HG03378 (cell line): ENCODE results near the gene CFL1.
"Not testable (repeated sequence)": the region's sequence is repeated elsewhere in the genome, so short reads cannot be mapped to it uniquely, and the experiment has no call there.

Experiments used
- ATAC-seq: cut with Tn5 transposase; IDR thresholded peaks from one replicate; pipeline ENCODE4 v1.9.1; 2021; ENCODE audit warnings: mild to moderate bottlenecking, moderate library complexity; ENCODE audit not compliant: unreplicated experiment

The CFL1 gene

DNA sequence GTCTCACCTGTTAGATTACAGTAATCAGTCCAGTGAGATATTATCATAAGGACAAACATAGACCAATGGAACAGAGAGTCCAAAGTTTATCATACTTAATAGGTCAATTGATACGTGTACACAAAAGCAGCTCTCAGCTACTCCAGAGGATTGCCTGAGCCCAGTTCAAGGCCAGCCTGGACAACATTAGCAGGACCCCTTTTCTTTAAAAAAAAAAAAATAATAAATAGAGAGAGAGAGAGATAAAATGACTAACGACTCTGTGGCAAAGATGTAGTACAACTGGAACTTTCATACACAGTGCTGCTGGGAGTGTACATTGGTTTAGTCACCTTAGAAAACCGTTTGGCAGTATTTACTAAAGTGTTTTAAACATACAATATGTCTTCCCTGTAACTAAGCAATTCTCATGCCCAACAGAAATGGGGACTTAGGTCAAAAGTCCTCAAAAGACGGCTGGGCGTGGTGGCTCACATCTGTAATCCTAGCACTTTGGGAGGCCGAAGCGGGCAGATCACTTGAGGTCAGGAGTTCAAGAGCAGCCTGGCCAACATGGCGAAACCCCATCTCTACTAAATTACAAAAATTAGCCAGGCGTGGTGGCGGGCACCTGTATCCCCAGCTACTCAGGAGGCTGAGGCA is 13.6 kb downstream of the CFL1 start:
- ATAC-seq = no peak

DNA sequence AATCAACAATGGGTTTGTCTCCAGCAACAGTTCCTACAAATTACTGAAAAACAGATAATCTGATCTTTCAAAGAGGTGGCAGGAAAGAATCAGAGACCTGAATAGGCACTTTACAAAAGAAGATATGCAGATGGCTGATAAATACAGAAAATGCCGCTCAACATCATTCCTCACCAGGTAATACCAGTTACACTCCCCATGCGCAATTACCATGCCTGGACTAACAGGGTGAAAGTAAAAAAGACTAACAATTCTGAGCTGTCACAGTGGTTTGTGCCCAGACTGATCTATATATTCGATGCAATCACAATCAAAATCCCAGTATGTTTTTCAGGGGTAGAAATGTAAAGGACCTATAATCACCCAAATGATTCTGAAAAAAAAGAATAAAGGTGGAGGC is 14.2 kb downstream of the CFL1 start:
- no peak for ATAC-seq

DNA sequence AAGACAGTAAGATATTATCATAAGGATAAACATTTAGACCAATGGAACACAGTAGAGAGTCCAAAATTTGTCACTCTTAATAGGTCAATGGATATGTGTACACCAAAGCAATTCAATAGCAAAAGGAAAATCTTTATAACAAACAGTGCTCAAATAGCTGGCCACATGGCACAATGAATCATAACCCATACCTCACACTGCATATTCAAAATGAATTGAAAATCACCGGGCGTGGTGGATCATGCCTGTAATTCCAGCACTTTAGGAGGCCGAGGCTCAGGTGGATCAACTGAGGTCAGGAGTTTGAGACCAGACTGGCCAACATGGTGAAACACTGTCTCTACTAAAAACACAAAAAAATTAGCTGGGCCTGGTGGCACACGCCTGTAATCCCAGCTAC is 15.8 kb downstream of the CFL1 start:
- no peak for ATAC-seq

- ATAC-seq = no peak
These were observed 23.8 kb downstream of the CFL1 start for GRCh38 chr11:65834202-65834601.

DNA sequence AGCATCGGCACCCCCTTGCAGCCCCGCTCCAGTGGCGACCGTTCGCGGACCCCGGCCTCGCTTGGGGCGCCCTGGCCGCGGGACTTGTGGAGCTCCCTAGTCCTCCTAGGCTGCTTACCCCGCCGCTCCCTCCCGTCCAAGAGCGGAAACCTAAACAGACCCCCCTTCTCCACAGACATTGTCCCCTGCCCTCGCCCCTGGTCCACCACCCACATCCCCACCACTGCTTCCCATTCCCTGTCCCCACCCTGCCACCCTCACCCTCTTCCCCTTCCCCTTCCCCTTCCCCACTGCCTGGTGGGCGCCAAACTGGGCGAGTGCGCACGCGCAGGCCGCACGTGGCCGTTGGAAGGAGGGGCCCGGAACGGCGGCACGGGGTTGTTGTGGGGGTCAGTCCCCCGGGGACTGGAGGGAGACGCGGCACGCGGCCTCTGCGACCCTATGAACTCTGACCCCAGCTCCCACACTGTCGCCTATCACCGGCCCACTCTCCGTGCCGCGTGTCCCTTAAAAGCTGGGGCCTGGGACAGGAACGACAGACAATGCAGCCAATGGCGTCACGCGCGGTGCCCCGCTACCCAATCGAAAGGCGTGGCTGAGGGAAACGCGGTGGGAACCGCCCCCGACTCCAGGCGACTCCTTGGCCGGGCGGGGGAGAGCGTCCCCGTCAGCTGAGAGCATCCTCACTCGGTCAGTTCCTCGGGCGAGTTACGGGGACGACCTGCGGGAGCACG is 24.5 kb downstream of the CFL1 start, which contains the start of gene SNX32:
Gene SNX32, plus strand, starts transcription at position 667 of the 734 bp plus-strand sequence. CDS start 103 bp downstream, outside the sequence.
- no peak for ATAC-seq

DNA sequence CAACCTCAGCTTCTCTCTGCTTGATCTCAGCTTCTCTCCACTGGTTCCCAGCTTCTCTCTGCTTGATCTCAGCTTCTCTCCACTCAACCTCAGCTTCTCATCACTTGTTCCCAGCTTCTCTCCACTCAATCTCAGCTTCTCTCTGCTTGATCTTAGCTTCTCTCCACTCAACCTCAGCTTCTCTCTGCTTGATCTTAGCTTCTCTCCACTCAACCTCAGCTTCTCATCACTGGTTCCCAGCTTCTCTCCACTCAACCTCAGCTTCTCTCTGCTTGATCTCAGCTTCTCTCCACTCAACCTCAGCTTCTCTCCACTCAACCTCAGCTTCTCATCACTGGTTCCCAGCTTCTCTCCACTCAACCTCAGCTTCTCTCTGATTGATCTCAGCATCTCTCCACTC is 25.7 kb downstream of the CFL1 start:
- ATAC-seq = not testable (repeated sequence)

- no peak for ATAC-seq
These were observed 28.5 kb downstream of the CFL1 start for GRCh38 chr11:65829459-65829858.

DNA sequence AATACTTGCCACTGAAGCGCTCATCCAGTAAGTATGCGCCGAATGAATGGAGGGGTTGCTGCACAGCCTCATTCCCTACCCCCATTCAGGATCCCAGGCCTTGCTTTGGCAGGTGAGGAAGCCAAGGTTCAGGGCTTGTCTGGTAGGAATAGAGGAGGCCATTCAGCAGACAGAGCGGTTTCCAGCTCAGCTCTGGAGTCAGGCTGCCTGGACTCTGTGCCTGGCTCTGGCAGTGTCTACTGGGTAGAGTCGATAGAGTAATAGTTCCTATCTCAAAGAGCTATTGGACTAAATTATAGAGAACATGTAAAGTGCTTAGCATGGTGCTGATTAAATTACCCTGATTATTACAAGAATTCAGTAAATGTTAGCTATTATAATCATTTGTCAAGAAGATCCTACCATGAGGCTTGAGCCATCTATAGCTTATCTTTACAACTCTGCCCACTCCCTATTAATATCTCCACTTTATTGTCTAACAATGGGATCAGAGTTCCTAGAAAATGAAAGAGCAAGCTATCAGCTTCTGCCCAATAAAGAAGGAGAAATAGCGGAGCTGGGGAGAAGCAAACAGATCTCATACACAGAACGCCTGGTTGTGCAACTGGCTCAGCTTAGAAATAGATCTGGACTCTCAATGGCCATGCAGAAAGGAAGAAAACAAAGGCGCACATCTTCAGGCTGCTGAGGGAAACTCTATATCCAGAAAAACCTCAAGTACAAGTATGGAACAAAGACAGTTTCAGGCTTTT is 30.8 kb downstream of the CFL1 start:
- ATAC-seq = no peak

- ATAC-seq = no peak
These were observed 35.0 kb downstream of the CFL1 start for GRCh38 chr11:65822776-65823528.

- no peak for ATAC-seq
These were observed 36.9 kb downstream of the CFL1 start for GRCh38 chr11:65821107-65821506.

- peak; percentile 62 for ATAC-seq
These were observed 39.9 kb downstream of the CFL1 start for GRCh38 chr11:65817835-65818680.

- ATAC-seq = no peak
These were observed 40.6 kb downstream of the CFL1 start for GRCh38 chr11:65817312-65817834.

- ATAC-seq = no peak
These were observed 41.3 kb downstream of the CFL1 start for GRCh38 chr11:65816696-65817095.

DNA sequence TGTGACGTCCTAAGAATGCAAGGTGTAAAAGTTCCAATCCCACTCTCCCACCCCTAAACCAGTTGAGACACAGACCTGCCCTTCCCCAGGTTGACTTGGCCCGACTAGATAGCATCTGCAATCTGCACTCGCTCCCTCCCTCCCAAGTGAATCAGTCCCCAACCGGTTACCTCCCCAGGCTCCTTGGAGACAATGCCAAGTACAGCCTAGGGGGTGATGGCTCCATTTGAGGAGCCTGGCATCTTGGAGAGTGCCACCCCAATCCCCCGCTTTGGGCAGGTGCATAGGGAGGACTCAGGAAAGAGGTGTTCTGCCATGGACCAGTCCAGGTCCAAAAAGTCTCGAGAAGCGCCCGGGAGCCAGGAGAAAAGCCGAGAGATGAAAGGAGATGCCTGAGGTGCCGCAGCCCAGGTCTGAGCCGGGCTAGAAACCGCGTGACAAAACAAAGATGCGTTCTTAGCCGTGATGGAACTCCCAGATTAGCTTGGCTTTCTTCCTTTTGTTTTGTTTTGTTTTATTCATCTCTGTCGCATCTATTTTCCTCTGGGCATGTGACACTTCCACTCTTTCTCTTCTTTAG is 42.9 kb downstream of the CFL1 start:
- ATAC-seq = no peak

DNA sequence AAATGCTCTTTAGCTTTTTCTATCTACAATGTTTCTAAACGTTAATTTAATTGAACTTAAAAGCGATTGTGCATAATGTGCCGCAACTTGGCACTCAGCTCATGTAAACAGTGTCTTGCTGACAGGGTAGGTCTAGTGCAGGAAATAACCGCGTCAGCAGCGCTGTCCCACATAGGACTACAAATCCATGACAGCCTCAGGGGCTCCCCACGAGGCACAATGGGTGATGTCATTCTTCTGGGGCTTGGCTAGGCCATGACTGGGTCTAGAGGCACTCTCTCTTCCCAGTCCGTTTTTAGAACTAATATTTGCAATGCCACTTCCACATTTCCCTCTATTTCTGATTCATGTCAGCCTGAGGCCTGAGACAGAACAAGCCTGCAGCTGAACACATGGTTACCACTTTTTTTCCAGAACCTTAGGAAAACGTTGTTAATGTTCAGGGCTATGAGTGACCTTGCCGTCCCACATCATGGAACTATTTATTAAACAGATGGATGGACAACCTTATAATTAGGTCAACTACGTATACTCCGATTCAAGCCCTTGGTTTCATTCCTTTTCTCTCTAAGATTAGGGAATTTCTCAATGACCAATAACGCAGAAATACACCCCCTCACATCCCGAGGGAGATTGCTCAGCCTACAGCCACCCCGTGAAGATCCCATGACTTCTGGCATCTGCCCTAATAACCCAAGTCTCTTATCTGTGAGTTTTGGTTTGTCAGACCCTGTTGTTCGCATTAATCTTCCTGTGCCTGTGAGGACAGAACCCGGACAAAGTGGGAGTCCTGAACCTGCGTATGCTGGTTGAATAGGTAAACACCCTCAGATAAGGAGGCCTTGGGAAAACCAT is 43.6 kb downstream of the CFL1 start:
- ATAC-seq = no peak

DNA sequence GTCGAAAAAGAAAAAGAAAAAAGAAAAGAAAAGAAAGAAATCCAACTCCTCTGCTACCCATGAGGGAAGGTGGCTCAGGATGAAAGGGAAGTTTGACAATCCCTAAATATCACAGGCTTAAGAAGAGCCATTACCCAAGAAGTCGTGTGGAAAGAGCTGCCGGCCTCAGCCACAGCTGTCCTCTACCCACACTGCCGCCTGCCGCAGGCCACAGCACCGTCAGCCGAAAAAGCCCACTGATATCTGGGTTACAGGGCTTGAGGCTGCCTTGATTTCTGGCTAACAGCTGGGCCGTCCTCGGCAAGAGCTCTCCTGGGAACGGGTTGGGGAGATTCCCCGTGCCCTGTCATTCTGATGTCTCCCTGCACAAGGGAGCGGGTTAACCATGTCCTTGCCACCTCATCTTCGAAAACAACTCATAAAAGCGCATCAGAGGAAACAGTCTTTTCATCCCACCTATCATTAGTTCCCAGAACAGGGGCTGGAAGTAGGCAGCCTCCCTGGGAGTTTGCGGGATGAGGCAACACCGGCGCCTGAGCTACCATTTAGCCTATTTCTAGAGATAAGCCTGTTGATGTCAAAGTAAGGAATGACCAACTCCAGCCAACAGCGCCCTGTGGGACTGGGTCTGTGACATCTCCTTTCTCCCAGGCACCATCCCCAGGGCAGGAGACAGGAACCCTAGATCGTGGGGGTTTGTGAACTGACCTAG is 46.1 kb downstream of the CFL1 start:
- ATAC-seq = no peak

- ATAC-seq = no peak
These were observed 47.7 kb downstream of the CFL1 start for GRCh38 chr11:65810046-65810868.
